ENCODE measurements around the gene SMIM38.

SMIM38 gene

DNA sequence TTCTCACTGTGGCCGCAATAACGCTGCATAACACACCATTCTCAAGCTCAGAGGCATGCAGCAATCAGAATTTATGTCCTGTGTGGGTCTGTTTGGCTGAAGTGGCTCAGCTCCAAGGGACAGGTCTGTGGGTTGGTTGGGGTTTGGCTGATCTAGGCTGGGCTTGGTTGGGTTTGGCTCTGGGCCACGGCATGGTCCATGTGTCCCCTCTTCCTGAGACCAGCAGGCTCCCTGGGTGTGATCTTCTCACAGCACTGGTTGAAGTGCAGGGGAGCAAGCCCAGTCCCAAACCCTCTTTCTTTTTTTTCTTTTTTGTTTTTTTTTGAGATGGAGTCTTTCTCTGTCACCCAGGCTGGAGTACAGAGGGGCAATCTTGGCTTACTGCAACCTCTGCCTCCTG is 25.0 kb downstream of the SMIM38 start:
- no peak for DNase-seq (ENCODE audit: low read depth in 2 of 2)

GRCh38 chr11:69183613-69184012 is 27.9 kb downstream of the SMIM38 start:
- no peak for DNase-seq (ENCODE audit: low read depth in 2 of 2)

DNA sequence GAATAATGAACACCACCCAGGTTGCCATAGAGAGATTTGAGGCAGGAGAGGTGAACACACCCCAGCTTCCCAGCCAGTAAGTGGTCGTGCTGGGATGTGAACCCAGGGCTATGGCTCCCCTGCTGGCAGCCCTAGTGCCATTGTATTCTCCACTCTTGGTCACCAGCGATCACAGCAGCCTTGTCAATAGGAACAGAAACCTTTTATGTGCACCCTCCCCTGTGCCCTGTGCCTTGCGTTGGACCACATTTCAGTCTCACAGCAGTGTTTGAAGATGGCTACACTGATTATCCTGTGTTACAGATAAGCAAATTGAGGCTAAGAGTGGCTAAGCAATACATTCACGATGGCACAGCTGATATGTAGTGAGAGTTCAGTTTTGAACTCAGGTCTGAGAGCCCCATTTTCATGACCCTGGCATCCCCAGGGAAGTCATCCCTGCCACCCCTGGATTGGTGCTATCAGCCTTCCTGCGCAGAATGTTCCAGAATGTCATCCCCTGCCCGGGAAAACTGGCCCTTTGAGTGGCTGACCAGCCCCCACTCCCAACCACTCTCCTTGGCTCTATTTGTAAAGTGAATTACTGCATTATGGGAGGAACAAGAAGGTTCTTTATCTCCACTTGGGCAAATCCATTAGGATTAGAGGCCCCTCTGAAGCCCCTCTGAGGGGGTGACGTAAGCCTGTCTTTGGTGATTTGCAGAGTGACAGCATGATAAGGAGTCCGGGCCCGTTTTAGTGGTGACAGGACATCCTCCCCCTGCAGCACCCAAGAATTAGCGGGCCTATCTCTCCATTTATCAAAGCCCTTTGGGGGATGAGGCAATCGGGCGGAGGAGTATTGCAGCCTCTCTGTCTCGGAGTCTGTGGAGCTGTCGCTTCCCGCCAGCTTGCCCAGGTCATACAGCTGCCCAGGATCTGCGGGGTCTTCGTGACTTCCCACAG is 30.9 kb downstream of the SMIM38 start:
- no peak for DNase-seq (ENCODE audit: low read depth in 2 of 2)

GRCh38 chr11:69187540-69188065 is 31.9 kb downstream of the SMIM38 start:
- DNase-seq (ENCODE audit: low read depth in 2 of 2): no peak

DNA sequence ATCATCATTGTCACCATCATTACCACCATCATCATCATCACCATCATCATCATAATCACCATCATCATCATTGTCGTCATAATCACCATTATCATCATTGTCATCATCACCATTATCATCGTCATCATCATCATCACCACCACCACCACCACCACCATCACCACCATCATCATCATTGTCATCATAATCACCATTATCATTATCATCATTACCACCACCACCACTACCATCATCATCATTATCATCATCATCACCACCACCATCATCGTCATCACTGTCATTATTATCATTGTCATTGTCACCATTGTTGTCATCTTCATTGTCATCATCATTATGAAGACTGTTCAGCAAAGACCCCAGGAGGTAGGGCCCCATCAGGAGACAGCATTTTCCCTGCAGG is 33.3 kb downstream of the SMIM38 start:
- no peak for DNase-seq (ENCODE audit: low read depth in 2 of 2)

- no peak for DNase-seq (ENCODE audit: low read depth in 2 of 2)
These were observed 35.2 kb downstream of the SMIM38 start for GRCh38 chr11:69190796-69191536.

- DNase-seq (ENCODE audit: low read depth in 2 of 2): no peak
These were observed 36.6 kb downstream of the SMIM38 start for GRCh38 chr11:69192301-69192721.

DNA sequence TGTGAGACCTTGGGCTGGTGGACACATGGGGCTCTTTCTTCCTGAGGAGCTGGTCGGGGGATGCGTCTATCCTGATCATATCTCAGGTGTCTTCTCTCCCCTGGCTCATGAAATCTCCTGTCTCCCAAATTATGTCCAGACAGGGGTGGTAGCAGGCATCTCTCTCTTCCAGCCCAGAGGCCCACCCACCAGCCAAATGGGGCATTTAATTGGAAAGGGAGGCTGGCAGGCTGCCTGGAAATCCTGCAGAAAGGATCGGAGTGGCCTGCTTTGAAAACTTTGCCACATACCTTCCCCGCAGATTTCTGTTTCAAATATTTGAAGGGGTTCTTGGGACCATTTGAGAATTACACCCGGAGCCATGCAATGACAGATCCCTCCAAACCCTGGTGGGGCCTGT is 37.4 kb downstream of the SMIM38 start:
- no peak for DNase-seq (ENCODE audit: low read depth in 2 of 2)

DNA sequence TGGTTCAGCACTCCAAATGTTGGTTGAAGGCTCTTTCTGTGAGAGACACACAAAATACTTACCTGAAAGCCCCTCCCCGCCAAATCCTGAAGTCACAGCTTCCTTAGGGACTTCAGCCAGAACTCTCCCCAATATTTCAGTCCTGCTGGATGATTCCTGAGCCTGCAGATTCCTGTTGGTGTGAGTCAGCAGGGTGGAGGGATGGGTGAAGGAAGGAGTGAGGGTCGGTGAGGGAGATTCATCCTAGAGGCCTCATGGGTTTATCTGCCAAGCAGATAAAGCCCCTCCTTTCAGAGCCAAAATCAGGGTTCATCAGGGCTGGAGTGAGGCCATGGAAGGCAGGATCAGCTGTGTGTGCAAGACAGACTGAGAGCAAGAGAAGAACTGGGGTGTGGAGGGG is 37.9 kb downstream of the SMIM38 start:
- DNase-seq (ENCODE audit: low read depth in 2 of 2): no peak

DNA sequence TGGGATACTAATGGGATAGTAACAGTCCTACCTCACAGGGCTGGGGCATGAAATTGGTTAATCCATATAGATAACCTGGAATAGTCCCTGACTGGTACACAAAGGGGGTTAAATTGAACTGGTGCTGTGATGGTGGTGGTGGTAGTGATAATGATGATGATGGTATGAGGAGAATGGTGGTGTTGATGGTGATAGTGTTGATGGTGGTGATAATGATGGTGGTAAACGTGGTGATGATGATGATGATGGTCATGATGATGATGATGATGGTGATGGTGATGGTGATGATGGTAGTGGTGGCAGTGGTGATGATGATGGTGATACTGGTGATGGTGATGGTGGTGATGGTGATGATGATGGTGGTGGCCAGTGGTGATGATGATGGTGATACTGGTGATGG is 38.7 kb downstream of the SMIM38 start:
- no peak for DNase-seq (ENCODE audit: low read depth in 2 of 2)

DNA sequence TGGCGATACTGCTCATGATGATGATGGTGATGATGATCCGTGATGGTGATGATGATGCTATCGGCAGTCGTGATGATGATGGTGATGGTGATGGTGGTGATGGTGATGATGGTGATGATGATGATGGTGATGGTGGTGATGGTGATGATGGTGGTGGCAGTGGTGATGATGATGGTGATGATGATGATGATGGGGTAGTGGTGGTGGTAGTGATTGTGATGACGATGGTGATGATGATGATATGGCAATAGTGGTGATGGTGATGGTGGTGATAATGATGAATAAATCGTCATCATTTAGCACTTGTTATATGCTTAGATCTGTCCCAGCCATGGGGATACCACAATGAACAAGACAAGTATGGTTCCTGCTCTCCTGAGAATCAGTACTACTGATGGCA is 39.2 kb downstream of the SMIM38 start:
- DNase-seq (ENCODE audit: low read depth in 2 of 2): no peak

- no peak for DNase-seq (ENCODE audit: low read depth in 2 of 2)
These were observed 40.4 kb downstream of the SMIM38 start for GRCh38 chr11:69195824-69196782.

- DNase-seq (ENCODE audit: low read depth in 2 of 2): no peak
These were observed 41.0 kb downstream of the SMIM38 start for GRCh38 chr11:69196783-69197169.

- no peak for DNase-seq (ENCODE audit: low read depth in 2 of 2)
These were observed 43.3 kb downstream of the SMIM38 start for GRCh38 chr11:69198891-69199582.

GRCh38 chr11:69199583-69200315 is 44.0 kb downstream of the SMIM38 start:
- DNase-seq (ENCODE audit: low read depth in 2 of 2): no peak

GRCh38 chr11:69200331-69201065 is 44.8 kb downstream of the SMIM38 start:
- no peak for DNase-seq (ENCODE audit: low read depth in 2 of 2)

- DNase-seq (ENCODE audit: low read depth in 2 of 2): no peak
These were observed 45.3 kb downstream of the SMIM38 start for GRCh38 chr11:69201066-69201365.

GRCh38 chr11:69201764-69202370 is 46.1 kb downstream of the SMIM38 start:
- no peak for DNase-seq (ENCODE audit: low read depth in 2 of 2)

- no peak for DNase-seq (ENCODE audit: low read depth in 2 of 2)
These were observed 46.9 kb downstream of the SMIM38 start for GRCh38 chr11:69202511-69203221.
